ENCODE data around the gene ELFN1.

ELFN1 gene

DNA sequence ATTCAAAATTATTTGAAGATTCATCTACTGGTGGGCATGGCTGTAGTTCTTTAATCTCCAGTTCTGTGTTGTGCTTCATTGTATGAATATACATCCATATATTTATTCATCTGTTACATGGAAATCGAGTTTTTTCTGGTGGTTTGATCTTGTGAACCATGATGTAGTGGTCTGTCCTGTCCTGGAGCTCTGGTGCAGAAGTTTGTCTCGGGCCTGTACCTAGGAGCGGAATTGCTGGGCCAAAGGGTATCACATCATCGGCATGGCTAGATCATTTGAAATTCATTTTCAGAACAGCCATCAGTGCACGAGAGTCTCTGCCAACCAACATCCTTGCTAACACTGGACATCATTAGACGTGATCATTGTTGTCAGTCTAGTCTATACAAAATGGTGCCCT lies 107.0 kb downstream of the ELFN1 start:
- no peaks in the 10 kb centered on the region for H3K36me3 ChIP-seq (ENCODE audit: control insufficient read depth, insufficient read depth, low read length)
- TF ChIP-seq, protein P1, sequence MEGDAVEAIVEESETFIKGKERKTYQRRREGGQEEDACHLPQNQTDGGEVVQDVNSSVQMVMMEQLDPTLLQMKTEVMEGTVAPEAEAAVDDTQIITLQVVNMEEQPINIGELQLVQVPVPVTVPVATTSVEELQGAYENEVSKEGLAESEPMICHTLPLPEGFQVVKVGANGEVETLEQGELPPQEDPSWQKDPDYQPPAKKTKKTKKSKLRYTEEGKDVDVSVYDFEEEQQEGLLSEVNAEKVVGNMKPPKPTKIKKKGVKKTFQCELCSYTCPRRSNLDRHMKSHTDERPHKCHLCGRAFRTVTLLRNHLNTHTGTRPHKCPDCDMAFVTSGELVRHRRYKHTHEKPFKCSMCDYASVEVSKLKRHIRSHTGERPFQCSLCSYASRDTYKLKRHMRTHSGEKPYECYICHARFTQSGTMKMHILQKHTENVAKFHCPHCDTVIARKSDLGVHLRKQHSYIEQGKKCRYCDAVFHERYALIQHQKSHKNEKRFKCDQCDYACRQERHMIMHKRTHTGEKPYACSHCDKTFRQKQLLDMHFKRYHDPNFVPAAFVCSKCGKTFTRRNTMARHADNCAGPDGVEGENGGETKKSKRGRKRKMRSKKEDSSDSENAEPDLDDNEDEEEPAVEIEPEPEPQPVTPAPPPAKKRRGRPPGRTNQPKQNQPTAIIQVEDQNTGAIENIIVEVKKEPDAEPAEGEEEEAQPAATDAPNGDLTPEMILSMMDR (IDR thresholded peaks at IDR 0.05; ENCODE audit: insufficient read depth, low read length, poor library complexity, severe bottlenecking) = no peak
- no peak overlapping the region for H3K4me3 ChIP-seq (replicated peaks; ENCODE audit: low read depth, low read length)
- H3K27me3 ChIP-seq (replicated peaks; ENCODE audit: control insufficient read depth, insufficient read depth, low read length) = no peaks in the 10 kb centered on the region
- DNase-seq (ENCODE audit: extremely low read depth, insufficient read length) = no peak

DNA sequence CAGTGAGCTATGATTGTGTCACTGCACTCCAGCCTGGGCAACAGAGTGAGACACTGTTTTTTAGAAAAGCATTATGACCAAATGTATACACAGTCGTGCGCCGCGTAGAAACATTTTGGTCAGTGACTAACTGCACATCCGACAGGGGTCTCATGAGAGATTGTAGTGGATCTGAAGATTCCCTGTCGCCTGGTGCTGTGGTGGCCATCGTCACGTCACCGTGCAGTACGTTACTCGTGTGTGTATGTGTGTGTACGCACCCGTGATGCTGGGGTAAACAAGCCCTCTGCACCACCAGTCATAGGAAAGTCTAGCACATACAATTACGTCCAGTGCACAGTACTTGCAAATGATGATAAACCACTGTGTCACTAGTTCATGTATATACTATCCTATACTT lies 109.4 kb downstream of the ELFN1 start:
- no peak overlapping the region for H3K4me3 ChIP-seq (replicated peaks; ENCODE audit: low read depth, low read length)
- TF ChIP-seq, protein P1 (IDR thresholded peaks at IDR 0.05; ENCODE audit: insufficient read depth, low read length, poor library complexity, severe bottlenecking) = no peak
- H3K27me3 ChIP-seq (replicated peaks; ENCODE audit: control insufficient read depth, insufficient read depth, low read length) = no peaks in the 10 kb centered on the region
- no peak for DNase-seq (ENCODE audit: extremely low read depth, insufficient read length)
- no peaks in the 10 kb centered on the region for H3K36me3 ChIP-seq (ENCODE audit: control insufficient read depth, insufficient read depth, low read length)

DNA sequence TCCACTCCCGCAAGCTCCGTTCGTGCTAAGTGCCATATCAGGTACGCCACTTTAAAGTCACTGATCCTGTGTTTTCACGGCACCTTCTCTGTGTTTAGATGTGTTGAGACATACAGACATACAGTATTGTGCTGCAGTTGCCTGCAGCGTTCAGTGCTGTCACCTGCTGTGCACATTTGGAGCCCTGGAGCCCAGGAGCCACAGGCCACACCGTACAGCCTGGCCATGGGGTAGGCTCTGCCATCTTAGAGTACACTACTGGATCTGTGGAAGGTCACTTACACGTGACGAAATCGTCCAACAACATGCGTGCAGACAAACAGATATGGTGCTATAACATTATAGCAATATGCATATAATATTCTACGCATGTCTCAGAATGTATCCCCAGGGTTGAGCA lies 111.3 kb downstream of the ELFN1 start:
- Histone ChIP-seq H3K36me3 (ENCODE audit: control insufficient read depth, insufficient read depth, low read length) (no peaks in the 10 kb centered on the region), H3K4me3 (replicated peaks; ENCODE audit: low read depth, low read length) (no peak overlapping the region), H3K27me3 (replicated peaks; ENCODE audit: control insufficient read depth, insufficient read depth, low read length) (no peaks in the 10 kb centered on the region)
- DNase-seq (ENCODE audit: extremely low read depth, insufficient read length) = no peak
- TF ChIP-seq, protein P1 (IDR thresholded peaks at IDR 0.05; ENCODE audit: insufficient read depth, low read length, poor library complexity, severe bottlenecking) = no peak

DNA sequence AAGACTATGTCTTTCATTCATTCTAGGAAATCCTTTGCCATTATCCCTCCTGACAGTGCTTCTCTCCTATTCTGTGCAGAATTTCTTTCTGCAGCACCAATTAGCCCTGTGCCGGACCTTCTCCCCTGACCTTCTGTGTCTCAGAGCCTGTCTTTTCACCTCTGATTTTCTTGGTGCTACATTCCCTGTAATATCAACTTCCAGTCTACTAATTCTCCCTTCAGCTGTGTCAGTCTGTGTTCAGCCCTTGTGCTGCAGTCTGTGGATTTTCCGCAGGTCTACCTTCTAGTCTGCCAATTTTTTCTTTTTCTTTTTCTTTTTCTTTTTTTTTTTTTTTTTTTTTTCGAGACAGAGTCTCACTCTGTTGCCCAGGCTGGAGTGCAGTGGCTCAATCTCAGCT lies 115.8 kb downstream of the ELFN1 start:
- no peak for DNase-seq (ENCODE audit: extremely low read depth, insufficient read length)
- no peak overlapping the region for H3K4me3 ChIP-seq (replicated peaks; ENCODE audit: low read depth, low read length)
- no peaks in the 10 kb centered on the region for H3K36me3 ChIP-seq (ENCODE audit: control insufficient read depth, insufficient read depth, low read length)
- TF ChIP-seq, protein P1 (IDR thresholded peaks at IDR 0.05; ENCODE audit: insufficient read depth, low read length, poor library complexity, severe bottlenecking) = no peak
- H3K27me3 ChIP-seq (replicated peaks; ENCODE audit: control insufficient read depth, insufficient read depth, low read length) = no peaks in the 10 kb centered on the region

DNA sequence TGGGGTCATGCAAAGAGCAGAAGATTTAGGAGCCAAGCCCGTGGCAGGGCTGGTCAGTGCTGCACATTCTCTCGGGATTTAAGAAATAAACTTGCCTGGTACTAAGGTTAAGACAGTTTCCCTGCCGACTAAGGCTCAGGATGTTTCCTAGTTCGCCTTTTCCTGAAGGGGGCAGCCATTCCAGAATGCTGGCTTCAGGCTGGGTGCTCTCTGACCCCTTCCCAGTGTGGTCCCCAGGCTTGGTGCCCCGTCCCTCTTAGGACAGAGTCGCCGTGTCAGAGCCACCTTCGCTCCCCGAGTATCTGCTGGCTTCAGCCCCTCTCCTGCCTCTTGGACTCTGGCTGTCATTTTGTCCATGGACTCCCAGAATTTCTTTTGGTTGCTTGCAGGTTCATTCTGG lies 117.2 kb downstream of the ELFN1 start:
- no peak overlapping the region for H3K4me3 ChIP-seq (replicated peaks; ENCODE audit: low read depth, low read length)
- H3K36me3 ChIP-seq (ENCODE audit: control insufficient read depth, insufficient read depth, low read length) = no peaks in the 10 kb centered on the region
- DNase-seq (ENCODE audit: extremely low read depth, insufficient read length) = no peak
- TF ChIP-seq, protein P1 (IDR thresholded peaks at IDR 0.05; ENCODE audit: insufficient read depth, low read length, poor library complexity, severe bottlenecking) = no peak
- no peaks in the 10 kb centered on the region for H3K27me3 ChIP-seq (replicated peaks; ENCODE audit: control insufficient read depth, insufficient read depth, low read length)

DNA sequence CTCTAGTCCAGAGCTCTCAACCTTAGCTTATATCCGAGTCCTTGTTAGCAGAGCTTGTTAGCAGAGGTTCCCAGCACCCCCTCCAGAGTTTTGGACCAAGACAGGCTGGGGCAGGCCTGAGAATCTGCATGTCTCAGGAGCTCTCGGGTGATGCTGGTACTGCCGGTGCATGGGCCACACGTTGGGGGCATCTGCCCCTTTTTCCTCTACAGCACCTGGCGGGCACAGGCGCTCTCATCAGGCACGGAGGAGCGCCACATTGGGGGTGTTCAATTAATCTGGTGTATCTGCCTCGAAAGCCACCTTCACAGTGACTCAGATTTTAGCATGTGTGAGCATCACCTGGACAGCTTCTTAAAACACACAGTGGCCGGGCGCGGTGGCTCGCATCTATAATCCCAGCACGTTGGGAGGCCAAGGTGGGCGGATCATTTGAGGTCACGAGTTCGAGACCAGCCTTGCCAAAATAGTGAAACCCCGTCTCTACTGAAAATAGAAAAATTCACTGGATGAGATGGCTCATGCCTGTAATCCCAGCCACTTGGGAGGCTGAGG lies 117.7 kb downstream of the ELFN1 start:
- DNase-seq (ENCODE audit: extremely low read depth, insufficient read length) = no peak
- Histone ChIP-seq H3K27me3 (replicated peaks; ENCODE audit: control insufficient read depth, insufficient read depth, low read length) (no peaks in the 10 kb centered on the region), H3K36me3 (ENCODE audit: control insufficient read depth, insufficient read depth, low read length) (no peaks in the 10 kb centered on the region), H3K4me3 (replicated peaks; ENCODE audit: low read depth, low read length) (no peak overlapping the region)
- TF ChIP-seq, protein P1 (IDR thresholded peaks at IDR 0.05; ENCODE audit: insufficient read depth, low read length, poor library complexity, severe bottlenecking) = no peak
